HEK293T (cell line): ENCODE measurements around the gene NR2E1.

Source experiments
- CTCF ChIA-PET: fragments of 350-600 bp; formaldehyde crosslinking; extraction: SDS; loops from one replicate; lab custom pipeline; 2021; ENCODE audit warnings: antibody characterized with exemption, inconsistent platforms; lab: Yijun Ruan, JAX
- POLR2A ChIA-PET: fragments of 350-600 bp; formaldehyde crosslinking; extraction: SDS; loops from one replicate; lab custom pipeline; 2020; ENCODE audit warnings: antibody characterized with exemption, inconsistent platforms; lab: Yijun Ruan, JAX
- DNase-seq: peaks from one replicate; pipeline ENCODE4 v3.0.0; 2012; ENCODE audit warnings: mixed read lengths; ENCODE audit errors: extremely low spot score
- FOXK2 ChIP-seq: fragments of 450-650 bp; IDR thresholded peaks from 2 replicates; pipeline ENCODE4 v1.6.1; 2016; ENCODE audit warnings: mild to moderate bottlenecking
- FOXM1 ChIP-seq: fragments of 450-650 bp; IDR thresholded peaks from 2 replicates; pipeline ENCODE4 v1.6.1; 2017; ENCODE audit warnings: mild to moderate bottlenecking, borderline replicate concordance
- NFRKB ChIP-seq: fragments of 450-650 bp; IDR thresholded peaks from 2 replicates; pipeline ENCODE4 v1.6.1; 2016; ENCODE audit warnings: mild to moderate bottlenecking, moderate library complexity
- SP1 ChIP-seq: fragments of 450-650 bp; IDR thresholded peaks from 2 replicates; pipeline ENCODE4 v1.6.1; 2017
- SUZ12 ChIP-seq: fragments of 450-650 bp; IDR thresholded peaks from 2 replicates; pipeline ENCODE4 v1.6.1; 2016; ENCODE audit warnings: mild to moderate bottlenecking
- ZNF384 ChIP-seq: fragments of 450-650 bp; IDR thresholded peaks from 2 replicates; pipeline ENCODE4 v1.6.1; 2016
- TF ChIP-seq, protein P1 (sequence below): fragments of 450-650 bp; IDR thresholded peaks from 2 replicates; pipeline ENCODE4 v1.6.1; 2016

The NR2E1 gene

DNA sequence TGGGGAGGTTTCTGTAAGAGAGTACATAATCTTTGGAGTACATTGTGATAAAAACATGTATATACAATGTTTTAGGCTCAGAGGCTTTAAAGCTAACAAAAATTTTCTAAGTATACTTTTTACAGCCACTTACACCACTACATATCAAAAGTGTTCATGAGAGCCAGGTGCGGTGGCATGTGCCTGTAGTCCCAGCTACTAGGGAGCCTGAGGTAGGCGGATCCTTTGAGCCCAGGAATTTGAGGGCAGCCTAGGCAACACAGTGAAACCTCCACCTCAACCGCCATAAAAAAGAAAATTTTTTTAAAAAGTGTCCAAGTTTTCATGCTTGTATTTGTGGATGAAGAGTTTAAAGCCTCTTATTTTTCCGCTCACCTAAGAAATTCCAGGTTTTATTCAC lies 72.5 kb downstream of the NR2E1 start:
- no peak for DNase-seq
- POLR2A ChIA-PET = no interaction called here
- no peak for TF ChIP-seq SUZ12
- TF ChIP-seq FOXK2 = no peak
- TF ChIP-seq, protein P1, sequence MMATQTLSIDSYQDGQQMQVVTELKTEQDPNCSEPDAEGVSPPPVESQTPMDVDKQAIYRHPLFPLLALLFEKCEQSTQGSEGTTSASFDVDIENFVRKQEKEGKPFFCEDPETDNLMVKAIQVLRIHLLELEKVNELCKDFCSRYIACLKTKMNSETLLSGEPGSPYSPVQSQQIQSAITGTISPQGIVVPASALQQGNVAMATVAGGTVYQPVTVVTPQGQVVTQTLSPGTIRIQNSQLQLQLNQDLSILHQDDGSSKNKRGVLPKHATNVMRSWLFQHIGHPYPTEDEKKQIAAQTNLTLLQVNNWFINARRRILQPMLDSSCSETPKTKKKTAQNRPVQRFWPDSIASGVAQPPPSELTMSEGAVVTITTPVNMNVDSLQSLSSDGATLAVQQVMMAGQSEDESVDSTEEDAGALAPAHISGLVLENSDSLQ = no peak
- no peak for TF ChIP-seq FOXM1
- no peak for TF ChIP-seq NFRKB
- no peak for TF ChIP-seq SP1
- no peak for TF ChIP-seq ZNF384
- CTCF ChIA-PET = no interaction called here
